ENCODE measurements around the gene NEMP1.

DNA sequence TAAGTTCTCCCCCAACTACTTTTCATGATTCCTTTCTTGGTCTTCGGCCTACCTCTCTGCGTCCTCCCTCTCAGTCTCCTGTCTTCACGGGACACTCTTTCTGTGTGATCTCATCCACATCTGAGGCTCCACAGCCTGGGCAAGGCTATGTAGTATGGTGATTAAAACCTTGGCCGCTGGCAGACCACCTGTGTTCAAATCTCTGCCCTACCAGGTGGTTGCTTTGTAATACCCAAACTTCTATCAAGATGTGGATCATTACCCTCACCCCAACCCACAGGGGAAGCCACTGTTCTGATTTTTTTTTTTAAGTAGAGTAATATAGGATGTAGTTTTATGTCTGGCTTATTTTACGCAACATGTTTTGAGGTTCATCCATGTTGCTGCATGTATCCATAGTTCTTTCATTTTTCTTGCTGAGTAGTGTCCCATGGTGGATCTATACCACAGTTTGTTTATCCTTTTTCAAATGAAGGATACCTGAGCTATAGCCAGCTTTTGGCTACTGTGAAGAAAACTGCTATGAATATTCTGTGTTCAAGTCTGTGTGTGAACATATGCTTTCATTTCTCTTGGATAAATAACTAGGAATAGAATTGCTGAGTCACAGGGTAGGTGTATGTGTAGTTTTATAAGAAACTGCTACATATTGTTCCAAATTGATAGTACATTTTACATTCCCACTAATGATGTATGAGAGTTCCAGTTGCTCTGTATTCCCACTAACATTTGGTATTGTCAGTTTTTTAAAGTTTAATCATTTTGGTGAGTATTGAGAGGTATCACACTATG is 40.9 kb upstream of the NEMP1 start:
- TF ChIP-seq CTCF (IDR thresholded peaks at IDR 0.05) (no peak), POLR2A (IDR thresholded peaks at IDR 0.05) (no peak), EP300 (IDR thresholded peaks at IDR 0.05; ENCODE audit: low read depth) (no peak)

Measured in transverse colon (tissue), 3 donors.